ENCODE data around the gene MGARP.

- TF ChIP-seq CTCF (IDR thresholded peaks at IDR 0.05) (no peak), POLR2AphosphoS5 (IDR thresholded peaks at IDR 0.05; ENCODE audit: low read depth, low read length) (no peak), REST (IDR thresholded peaks at IDR 0.05; ENCODE audit: insufficient read depth in 1 of 2, low read depth in 2 of 2, low read length in 1 of 2) (no peak), SIN3A (IDR thresholded peaks at IDR 0.05; ENCODE audit: borderline replicate concordance, insufficient read depth, low read depth, low read length) (no peak), TCF7L2 (IDR thresholded peaks at IDR 0.05; ENCODE audit: low read depth, low read length) (no peak)
These were observed 57.8 kb downstream of the MGARP start for GRCh38 chr4:139222215-139222614.
